Stimulated activated naive CD4-positive, alpha-beta T cell treated with Interleukin-2 at 50 U/mL for 16 hours (primary cell): ENCODE measurements around the gene CYSRT1.
A peak's percentile ranks its signal among the peaks of the same experiment; 100 is the strongest.
"Not testable (repeated sequence)": the region's sequence is repeated elsewhere in the genome, so short reads cannot be mapped to it uniquely, and the experiment has no call there.

Experiments
- DNase-seq: peaks from one replicate; lab custom pipeline; 2025; lab: John Stamatoyannopoulos, UW

The CYSRT1 gene

DNA sequence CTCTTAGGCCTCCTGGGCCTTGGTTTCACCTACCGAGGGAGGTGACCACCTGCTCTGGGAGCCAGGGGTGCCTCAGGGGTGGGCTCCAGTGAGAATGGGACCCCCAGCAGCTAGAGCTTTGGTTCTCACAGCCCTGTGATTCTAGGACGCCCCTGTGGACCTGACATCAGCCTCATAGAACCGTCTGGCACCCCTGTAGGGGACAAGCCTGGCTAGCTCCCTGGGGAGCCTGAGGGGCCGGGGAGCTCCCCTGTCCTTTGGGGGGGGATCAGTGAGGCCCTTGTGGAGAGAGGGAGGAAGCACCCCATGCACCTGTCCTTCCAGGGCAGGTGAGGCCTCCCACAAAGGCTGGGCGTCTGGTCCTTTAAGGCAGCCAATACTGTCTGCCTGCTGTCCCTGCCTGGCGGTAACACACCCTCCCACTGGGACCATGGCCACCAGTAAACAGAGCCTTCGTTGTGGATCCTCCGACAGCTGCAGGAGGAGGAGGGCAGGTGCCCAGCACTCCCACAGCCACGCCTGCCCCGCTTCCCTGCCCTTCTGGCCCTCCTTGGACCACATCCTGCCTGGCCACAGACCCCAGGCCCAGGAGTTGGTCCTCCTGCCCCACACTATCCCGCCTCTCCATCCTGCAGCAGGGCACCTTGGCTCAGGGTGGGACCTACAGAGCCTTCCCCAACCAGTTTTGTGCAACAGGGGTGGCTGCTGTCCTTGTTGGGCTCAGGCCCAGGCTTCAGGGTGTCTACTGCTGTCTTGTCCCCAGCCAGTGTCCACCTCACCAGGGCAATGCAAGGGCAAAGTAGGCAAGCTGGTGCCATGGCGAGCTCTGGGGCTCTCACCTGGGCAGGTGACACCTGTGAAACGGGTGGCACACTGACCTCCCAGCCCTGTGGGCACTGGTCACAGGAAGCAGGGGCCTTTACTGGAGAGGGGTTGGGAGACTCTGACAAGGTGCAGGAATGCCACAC is 13.1 kb downstream of the CYSRT1 start:
- no peak for DNase-seq

DNA sequence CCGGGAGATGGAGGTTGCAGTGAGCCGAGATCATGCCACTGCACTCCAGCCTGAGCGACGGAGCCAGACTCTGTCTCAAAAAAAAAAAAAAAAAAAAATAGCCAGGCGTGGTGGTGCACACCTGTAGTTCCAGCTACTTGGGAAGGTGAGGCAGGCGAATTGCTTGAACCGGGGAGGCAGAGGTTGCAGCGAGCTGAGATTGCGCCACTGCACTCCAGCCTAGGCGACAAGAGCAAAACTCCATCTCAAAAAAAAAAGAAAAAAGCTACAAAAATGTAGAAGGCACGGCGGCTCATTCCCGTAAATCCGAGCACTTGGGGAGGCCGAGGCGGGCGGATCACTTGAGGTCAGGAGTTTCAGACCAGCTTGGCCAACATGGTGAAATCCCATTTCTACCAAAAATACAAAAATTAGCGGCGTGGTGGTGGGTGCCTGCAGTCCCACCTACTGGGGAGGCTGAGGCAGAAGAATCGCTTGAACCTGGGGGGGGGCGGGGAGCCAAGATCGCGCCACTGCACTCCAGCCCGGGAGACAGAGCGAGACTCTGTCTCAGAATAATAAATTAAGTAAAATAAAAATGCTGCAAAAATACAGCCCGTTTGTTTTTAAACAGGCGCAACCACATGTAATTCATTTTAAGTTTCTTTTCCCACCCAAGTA is 14.7 kb downstream of the CYSRT1 start:
- DNase-seq: not testable (repeated sequence)

DNA sequence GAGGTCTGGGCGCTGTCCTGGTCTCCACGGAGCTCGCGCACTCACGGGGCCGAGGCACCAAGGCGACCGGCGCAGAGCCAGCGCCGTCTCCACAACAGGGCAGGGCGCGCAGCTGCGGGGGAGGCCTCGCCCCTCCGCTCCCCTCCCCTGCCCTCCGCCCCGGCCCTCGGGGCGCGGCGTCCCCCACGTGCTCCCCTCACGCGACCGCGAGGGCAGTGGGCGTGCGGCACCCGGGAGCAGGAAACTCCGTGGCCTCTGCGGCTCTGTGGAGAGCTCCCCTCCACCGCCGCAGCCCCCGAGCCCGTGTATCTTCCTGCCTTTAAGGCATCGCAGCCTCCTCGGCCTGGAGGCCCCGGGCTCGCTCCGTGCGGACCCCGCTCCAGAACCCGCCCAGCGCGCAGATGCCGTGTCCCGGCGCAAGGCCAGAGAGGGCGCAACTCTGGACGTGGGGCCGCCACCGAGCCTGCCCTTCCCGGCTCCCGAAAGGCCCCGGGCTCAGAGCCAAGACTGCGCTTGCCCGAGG is 15.4 kb downstream of the CYSRT1 start:
- DNase-seq: peak; percentile 66

DNA sequence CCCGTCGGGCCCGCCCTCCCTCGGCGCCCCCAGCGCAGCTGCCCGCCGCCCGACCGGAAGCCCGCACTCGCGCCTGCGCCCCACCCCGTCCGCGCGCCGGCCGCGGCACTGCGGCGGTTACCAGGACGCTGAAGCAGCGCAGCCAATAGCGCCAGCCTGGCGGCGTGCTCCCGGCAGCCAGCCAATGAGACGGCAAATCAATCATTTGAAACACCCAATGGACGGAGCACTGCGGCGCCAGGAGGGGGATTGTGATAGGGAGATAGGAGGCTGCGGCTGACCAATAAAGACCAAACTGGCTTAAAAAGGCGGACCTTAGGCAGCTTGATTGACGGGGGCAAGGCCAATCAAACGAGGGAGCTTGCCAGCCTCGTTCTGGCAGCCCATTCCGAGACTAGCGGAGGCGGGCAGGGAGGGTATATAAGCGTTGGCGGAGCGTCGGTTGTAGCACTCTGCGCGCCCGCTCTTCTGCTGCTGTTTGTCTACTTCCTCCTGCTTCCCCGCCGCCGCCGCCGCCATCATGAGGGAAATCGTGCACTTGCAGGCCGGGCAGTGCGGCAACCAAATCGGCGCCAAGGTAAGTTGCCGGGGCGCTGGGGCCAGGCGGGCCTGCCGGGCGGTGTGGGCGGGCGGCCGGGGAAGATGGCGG is 16.0 kb downstream of the CYSRT1 start, which contains the start of gene TUBB4B:
TUBB4B (plus strand) TSS at position 447 of the 649 bp plus-strand sequence; CDS start at position 521, 74 bp downstream.
- peak; percentile 98 for DNase-seq

- DNase-seq: peak; percentile 61
Measured at GRCh38 chr9:137241490-137242268, 16.7 kb downstream of the CYSRT1 start.

- no peak for DNase-seq
Measured at GRCh38 chr9:137242269-137243203, 17.6 kb downstream of the CYSRT1 start.

DNA sequence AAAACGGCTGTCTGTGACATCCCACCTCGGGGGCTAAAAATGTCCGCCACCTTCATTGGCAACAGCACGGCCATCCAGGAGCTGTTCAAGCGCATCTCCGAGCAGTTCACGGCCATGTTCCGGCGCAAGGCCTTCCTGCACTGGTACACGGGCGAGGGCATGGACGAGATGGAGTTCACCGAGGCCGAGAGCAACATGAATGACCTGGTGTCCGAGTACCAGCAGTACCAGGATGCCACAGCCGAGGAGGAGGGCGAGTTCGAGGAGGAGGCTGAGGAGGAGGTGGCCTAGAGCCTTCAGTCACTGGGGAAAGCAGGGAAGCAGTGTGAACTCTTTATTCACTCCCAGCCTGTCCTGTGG is 18.3 kb downstream of the CYSRT1 start:
- DNase-seq: not testable (repeated sequence)

DNA sequence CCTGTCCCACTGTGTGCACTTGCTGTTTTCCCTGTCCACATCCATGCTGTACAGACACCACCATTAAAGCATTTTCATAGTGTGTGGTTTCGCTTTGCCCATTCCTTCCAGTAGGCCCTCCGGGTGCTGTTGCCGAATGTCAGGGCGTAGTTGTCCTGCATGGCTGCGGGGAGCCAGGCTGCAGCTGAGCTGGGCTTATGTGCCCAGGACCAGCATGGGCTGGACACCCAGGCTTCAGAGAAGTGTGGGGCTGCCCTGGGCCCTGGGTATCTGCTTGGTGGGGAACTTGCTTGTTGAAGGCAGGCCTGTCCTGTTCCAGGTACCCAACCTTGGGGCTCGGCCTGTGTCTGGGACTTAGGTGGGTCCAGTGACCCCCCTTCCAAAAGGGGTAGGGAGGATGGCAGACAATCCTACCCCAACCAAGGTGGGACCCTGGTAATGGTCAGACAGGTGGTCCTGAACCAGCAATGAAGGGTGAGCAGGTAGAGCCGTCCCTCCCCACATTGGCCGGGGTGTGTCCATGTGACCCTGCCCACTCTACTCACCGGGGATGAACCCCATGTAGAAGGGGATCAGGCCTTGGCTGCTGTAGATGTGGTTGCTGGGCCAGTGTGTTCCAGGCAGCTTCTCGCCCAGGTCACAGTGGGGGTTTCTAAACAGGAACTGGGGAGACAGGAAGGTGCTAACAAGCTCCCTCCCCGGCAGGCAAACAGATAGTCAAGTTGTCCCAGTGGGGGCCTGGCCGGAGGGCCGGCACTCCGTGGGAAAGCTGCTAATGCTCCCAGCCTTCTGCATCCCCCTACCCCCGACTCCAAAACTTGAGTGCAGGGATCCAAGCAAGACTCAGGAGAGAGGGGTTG is 18.9 kb downstream of the CYSRT1 start:
- no peak for DNase-seq

- DNase-seq: no peak
Measured at GRCh38 chr9:137244486-137245449, 19.8 kb downstream of the CYSRT1 start.

GRCh38 chr9:137245450-137246421 is 20.8 kb downstream of the CYSRT1 start:
- DNase-seq: no peak

- DNase-seq: no peak
Measured at GRCh38 chr9:137247135-137247915, 22.4 kb downstream of the CYSRT1 start.

DNA sequence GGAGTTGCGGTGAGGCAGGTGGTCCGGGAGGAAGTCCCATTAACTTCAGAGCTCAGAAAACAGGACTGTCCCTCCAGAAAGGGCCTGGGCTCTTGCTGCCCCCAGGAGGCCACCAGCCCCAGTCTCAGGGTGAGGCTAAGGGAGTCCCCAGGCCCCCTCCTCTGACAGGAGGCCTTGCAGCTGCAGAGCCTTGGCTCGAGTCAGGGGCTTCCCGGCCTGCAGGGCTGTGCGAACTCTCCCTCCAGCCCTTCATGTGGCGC is 22.9 kb downstream of the CYSRT1 start:
- DNase-seq: no peak

DNA sequence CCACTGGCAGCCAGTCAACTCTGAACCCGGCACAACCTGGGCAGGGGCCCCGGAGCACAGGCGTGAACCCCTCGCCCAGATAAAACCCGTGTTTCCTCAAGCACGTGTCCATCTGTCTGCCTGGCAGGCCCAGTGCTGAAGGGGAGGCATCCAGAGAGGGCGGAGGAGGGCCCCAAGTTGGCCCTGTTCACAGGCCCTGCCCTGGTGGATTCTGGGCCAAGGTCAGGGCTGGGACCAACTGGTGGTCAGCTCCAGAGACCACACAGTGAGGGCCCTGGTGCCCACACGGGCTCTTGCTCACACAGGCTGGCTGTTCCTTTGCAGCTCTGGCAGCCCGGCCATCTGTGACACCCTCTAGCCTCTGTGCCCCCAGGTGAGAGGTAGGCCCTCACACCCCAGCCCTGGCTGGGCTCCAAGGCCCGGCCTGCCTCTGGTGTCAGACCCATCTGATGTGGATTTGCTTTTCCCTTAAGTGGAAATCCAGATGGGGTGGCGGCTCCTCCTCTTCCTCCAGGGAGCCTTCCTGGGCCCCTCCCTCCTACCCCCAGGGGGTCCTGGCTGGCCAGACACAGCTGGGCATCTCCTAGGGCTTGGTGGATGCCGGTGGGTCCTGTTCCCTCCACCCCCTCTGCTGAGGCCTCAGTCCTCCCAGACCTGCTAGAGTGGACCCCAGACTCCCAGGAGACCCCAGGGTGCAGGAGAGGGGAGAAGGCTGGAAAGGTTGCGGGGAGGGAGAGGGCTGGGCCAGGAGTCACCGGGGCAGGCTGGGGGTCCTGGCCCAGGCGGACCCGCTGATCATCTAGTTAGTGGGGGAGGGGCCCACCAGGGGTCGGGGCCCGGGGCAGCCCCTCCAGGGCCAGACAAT is 25.6 kb downstream of the CYSRT1 start:
- DNase-seq: no peak

GRCh38 chr9:137251194-137251461 is 26.2 kb downstream of the CYSRT1 start, which contains the start of gene STPG3:
Gene STPG3, plus strand, starts transcription at chr9:137251286. Its CDS starts 1 bp downstream, at chr9:137251287.
- no peak for DNase-seq

GRCh38 chr9:137251490-137252268 is 26.7 kb downstream of the CYSRT1 start:
- no peak for DNase-seq
